Duodenal mucosa (tissue), 2 donors: Measurements from ENCODE around the gene TXNRD2.

Experiments used
- H3K27ac ChIP-seq: one replicate; pipeline ENCODE4 v1.7.0; 2013; ENCODE audit warnings: low read depth, low read length
- H3K27me3 ChIP-seq, 2 donors: one replicate each; pipeline ENCODE4 v1.7.0; 2013; ENCODE audit warnings: low read length in 2 of 2, control low read depth in 1 of 2; ENCODE audit not compliant: insufficient read depth in 2 of 2, control insufficient read depth in 1 of 2
- H3K36me3 ChIP-seq, 2 donors: one replicate each; pipeline ENCODE4 v1.7.0; 2013; ENCODE audit warnings: low read length in 2 of 2, control low read depth in 1 of 2; ENCODE audit not compliant: insufficient read depth in 2 of 2, control insufficient read depth in 1 of 2
- H3K4me1 ChIP-seq, 2 donors: one replicate each; pipeline ENCODE4 v1.7.0; 2013; ENCODE audit warnings: low read length in 2 of 2, control low read depth in 1 of 2; ENCODE audit not compliant: insufficient read depth in 2 of 2, control insufficient read depth in 1 of 2
- H3K4me3 ChIP-seq, 2 donors: one replicate each; pipeline ENCODE4 v1.7.0; 2013; ENCODE audit warnings: low read length in 2 of 2, low read depth in 1 of 2
- H3K9ac ChIP-seq, 2 donors: one replicate each; pipeline ENCODE4 v1.7.0; 2013; ENCODE audit warnings: low read length in 2 of 2, low read depth in 1 of 2
- H3K9me3 ChIP-seq, 2 donors: one replicate each; pipeline ENCODE4 v1.7.0; 2013; ENCODE audit warnings: low read length in 2 of 2, control low read depth in 1 of 2; ENCODE audit not compliant: control insufficient read depth in 1 of 2

Gene TXNRD2

DNA sequence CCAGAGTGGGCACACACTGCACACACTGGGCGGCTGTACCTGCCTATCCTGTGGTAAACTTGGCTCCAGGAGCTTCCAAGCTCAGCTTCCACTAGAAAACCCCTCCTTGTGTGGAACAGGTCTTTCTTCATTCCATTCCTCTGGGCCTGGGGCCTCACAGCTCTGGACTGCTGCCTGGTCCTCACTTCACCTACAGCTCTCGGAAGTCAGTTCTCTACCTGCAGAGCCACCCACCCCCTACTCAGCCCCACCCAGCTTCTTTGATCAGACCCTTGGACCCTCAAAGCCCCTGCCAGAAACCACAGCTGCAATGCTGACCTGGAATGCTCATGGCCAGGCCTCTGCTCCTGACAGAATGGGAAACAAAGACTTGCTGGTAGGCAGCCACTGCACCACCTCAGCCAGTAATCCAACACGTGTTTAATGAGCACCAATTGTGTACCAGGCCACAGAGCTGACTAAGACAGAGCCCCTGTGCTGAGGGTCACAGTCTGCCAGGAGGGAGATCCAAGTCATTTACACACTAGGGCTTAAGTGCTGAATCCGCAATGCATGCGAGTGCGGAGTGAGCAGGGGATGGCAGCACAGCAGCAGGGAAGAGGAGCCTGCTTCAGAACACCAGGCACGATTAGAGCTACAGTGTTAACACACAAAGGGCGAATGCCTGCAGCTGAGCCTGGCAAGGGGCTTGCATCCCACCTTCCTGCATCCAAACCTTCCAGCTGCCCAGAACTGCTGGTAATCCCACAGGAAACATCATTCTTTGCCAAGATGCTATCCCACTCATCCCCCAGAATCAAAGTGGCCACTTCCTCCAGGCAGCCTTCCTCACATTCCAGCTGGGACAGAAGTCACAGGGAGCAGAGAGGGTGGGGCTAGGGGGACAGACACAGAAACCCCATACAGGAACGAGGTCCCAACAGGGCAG is 91.5 kb downstream of the TXNRD2 start:
- no peak overlapping the region for H3K9ac ChIP-seq
- peaks cover 18 to 24% of the 10 kb centered on the region in 2 donors for H3K36me3 ChIP-seq
- peaks cover 46 to 47% of the 10 kb centered on the region in 2 donors for H3K4me1 ChIP-seq
- no peaks in the 10 kb centered on the region for H3K27me3 ChIP-seq
- H3K4me3 ChIP-seq: no peak overlapping the region
- no peak overlapping the region for H3K27ac ChIP-seq
- no peaks in the 10 kb centered on the region for H3K9me3 ChIP-seq

GRCh38 chr22:19848298-19849224 is 93.1 kb downstream of the TXNRD2 start:
- H3K9me3 ChIP-seq: no peaks in the 10 kb centered on the region
- H3K27ac ChIP-seq: no peak overlapping the region
- no peak overlapping the region for H3K9ac ChIP-seq
- H3K27me3 ChIP-seq: no peaks in the 10 kb centered on the region
- H3K36me3 ChIP-seq: peaks cover 18 to 24% of the 10 kb centered on the region in 2 donors
- H3K4me1 ChIP-seq: peaks cover 53 to 56% of the 10 kb centered on the region in 2 donors
- H3K4me3 ChIP-seq: no peak overlapping the region

DNA sequence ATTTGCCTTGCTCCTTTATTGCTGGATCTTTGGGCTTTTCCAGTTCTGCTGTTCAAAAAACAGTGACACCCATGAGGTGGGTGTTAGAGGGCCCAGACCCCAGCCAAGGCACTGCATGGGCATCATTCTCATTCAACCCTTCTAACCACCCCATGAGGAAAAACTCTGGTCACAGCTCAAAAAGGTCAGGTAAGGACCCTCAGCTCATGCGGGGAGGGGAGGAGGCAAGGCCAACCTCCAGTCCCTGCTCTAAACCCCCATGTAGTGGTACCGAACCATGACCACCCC is 94.3 kb downstream of the TXNRD2 start:
- no peak overlapping the region for H3K9ac ChIP-seq
- H3K27me3 ChIP-seq: no peaks in the 10 kb centered on the region
- peaks cover 13 to 23% of the 10 kb centered on the region in 2 donors for H3K36me3 ChIP-seq
- H3K4me1 ChIP-seq: peaks cover 54 to 56% of the 10 kb centered on the region in 2 donors
- no peaks in the 10 kb centered on the region for H3K9me3 ChIP-seq
- no peak overlapping the region for H3K4me3 ChIP-seq
- no peak overlapping the region for H3K27ac ChIP-seq

DNA sequence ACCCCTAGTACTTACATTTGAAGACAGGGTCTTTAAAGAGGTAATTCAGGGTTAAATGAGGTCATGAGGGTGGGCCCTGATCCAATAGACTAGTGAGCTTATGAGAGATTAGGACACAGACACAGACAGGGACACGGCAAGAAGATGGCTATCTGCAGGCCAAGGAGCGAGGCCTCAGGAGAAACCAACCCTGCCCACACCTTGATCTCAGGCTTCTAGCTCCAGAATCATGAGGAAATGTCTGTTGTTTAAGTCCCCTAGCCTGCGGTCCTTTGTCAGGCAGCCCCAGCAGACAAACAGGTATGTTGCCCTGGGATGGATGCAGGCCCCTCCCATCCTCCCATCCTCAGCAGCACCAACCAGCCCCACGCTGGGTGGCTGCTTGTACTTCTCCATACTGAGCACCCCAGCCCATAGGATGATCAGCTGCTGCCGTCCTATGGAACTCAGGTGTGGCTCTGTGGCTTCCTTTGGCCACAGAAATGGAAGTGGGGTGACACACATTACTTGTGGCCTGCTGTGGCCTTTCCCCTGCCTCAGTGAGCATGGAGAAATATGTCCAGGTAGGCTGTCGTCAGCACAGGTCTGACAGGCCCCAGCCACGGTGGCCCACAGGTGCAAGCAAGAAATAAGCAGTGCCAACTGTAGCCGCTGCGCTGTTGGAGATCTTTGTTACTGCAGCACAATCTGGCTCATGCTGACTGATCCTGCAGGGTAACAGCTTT is 94.8 kb downstream of the TXNRD2 start:
- Histone ChIP-seq H3K9ac (no peak overlapping the region), H3K36me3 (peaks cover 9 to 18% of the 10 kb centered on the region in 2 donors), H3K9me3 (no peaks in the 10 kb centered on the region), H3K4me1 (peaks cover 59 to 60% of the 10 kb centered on the region in 2 donors), H3K27ac (no peak overlapping the region), H3K4me3 (no peak overlapping the region), H3K27me3 (no peaks in the 10 kb centered on the region)

DNA sequence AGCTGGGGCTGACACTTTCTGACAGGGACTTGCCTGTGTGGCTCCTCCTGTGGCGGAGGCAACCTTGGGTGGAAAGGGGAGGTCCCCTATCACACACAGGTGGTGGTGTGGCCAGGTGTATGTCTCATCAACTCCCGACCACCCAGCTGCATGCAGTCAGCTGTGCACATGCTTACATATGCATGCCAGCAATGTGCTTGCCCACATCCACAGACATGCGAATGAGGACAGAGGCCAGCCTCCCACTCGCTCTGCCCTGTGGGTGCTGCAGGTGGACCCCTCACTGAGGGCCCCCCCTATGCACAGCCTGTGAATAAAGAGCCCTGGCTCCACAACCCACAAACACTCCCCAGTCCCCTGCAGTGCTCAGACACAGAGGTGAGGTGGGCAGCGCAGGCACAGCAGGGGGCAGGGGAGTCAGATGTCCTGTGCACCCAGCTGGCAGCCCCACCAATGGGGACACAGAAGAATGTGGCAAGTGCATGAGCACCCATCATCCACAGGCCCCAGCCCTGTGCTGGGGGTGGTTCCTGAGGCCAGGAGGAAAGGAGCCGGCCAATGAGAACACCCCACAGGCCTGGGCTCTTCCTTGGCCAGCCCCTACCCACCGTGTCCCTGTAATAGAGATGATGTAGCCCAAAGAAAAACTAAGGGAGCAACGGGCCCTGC is 96.4 kb downstream of the TXNRD2 start:
- Histone ChIP-seq H3K36me3 (peaks cover 0 to 2% of the 10 kb centered on the region in 2 donors), H3K4me1 (peaks cover 57 to 62% of the 10 kb centered on the region in 2 donors), H3K27ac (no peak overlapping the region), H3K27me3 (no peaks in the 10 kb centered on the region), H3K4me3 (no peak overlapping the region), H3K9me3 (no peaks in the 10 kb centered on the region), H3K9ac (no peak overlapping the region)

- H3K27me3 ChIP-seq: no peaks in the 10 kb centered on the region
- peaks cover 51 to 56% of the 10 kb centered on the region in 2 donors for H3K4me1 ChIP-seq
- no peak overlapping the region for H3K9ac ChIP-seq
- no peak overlapping the region for H3K4me3 ChIP-seq
- no peaks in the 10 kb centered on the region for H3K9me3 ChIP-seq
- H3K27ac ChIP-seq: no peak overlapping the region
- no peaks in the 10 kb centered on the region for H3K36me3 ChIP-seq
Measured at GRCh38 chr22:19844377-19845053, 97.1 kb downstream of the TXNRD2 start.

GRCh38 chr22:19843857-19844376 is 97.7 kb downstream of the TXNRD2 start:
- no peak overlapping the region for H3K9ac ChIP-seq
- H3K9me3 ChIP-seq: no peaks in the 10 kb centered on the region
- no peak overlapping the region for H3K4me3 ChIP-seq
- no peaks in the 10 kb centered on the region for H3K27me3 ChIP-seq
- peaks cover 49 to 53% of the 10 kb centered on the region in 2 donors for H3K4me1 ChIP-seq
- no peak overlapping the region for H3K27ac ChIP-seq
- H3K36me3 ChIP-seq: no peaks in the 10 kb centered on the region

DNA sequence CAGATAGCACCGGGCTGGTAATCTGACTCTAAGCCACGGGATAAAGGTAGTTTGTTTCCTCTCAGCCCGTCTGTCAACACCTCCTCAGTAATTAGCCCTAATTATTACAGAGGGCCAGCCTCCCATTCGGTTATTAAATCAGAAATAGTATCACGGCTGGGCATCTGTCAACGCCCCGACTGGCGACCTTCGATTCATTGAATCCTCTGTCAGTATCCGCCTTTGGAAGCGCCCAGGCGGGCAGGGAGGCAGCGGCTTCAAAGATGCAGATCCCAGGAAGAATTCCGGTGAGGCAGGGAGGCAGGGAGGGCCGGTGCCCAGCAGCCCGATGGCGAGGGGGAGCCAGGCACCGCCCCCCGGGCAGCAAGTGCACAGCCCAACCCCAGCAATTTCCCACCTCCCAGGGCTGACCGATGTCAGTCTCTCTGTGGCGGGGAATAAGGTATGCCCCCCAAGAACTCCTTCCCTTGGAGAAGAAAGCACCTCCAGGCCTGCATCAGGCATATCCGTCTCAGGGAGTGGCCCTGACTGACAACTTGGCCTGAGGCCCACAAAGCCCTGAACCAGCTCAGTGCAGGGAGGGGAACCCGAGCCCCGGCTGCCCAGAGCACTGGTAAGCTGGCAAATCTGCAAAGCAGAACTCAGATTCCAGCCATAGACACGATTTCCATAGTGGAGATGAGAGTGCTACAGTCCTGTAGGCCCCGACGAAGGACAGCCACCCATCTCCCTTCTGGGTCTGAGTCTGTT is 98.3 kb downstream of the TXNRD2 start:
- Histone ChIP-seq H3K4me1 (peaks cover 43 to 46% of the 10 kb centered on the region in 2 donors), H3K4me3 (no peak overlapping the region), H3K9ac (peak overlapping the region in 1 of 2 donors; percentile 6), H3K27me3 (no peaks in the 10 kb centered on the region), H3K27ac (no peak overlapping the region), H3K36me3 (no peaks in the 10 kb centered on the region), H3K9me3 (no peaks in the 10 kb centered on the region)
